Measurements from ENCODE around the gene PRMT9.

DNA sequence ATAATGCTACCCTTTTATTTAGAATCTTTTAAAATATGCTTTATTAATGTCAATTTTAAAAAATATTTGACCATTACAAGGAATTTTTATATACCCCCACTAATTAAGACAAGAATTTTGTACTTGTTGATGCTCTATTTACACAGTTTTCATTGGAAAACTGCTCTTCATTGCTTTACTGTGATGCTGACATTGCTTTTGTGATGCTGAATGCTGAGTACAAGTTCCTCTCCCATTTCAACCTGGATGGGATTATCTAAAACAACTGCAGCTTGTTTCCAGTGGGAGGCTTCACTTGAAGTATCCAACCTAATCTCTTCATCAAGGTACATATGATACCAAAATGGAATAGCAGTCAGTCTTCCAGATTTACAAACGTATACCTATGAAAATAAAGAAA is 45.6 kb downstream of the PRMT9 start:
- TF ChIP-seq, protein P1, sequence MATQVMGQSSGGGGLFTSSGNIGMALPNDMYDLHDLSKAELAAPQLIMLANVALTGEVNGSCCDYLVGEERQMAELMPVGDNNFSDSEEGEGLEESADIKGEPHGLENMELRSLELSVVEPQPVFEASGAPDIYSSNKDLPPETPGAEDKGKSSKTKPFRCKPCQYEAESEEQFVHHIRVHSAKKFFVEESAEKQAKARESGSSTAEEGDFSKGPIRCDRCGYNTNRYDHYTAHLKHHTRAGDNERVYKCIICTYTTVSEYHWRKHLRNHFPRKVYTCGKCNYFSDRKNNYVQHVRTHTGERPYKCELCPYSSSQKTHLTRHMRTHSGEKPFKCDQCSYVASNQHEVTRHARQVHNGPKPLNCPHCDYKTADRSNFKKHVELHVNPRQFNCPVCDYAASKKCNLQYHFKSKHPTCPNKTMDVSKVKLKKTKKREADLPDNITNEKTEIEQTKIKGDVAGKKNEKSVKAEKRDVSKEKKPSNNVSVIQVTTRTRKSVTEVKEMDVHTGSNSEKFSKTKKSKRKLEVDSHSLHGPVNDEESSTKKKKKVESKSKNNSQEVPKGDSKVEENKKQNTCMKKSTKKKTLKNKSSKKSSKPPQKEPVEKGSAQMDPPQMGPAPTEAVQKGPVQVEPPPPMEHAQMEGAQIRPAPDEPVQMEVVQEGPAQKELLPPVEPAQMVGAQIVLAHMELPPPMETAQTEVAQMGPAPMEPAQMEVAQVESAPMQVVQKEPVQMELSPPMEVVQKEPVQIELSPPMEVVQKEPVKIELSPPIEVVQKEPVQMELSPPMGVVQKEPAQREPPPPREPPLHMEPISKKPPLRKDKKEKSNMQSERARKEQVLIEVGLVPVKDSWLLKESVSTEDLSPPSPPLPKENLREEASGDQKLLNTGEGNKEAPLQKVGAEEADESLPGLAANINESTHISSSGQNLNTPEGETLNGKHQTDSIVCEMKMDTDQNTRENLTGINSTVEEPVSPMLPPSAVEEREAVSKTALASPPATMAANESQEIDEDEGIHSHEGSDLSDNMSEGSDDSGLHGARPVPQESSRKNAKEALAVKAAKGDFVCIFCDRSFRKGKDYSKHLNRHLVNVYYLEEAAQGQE (IDR thresholded peaks at IDR 0.05; ENCODE audit: low read depth), result no peak
- TF ChIP-seq CEBPB (IDR thresholded peaks at IDR 0.05) (no peak), EGR1 (IDR thresholded peaks at IDR 0.05) (no peak), YY1 (IDR thresholded peaks at IDR 0.05; ENCODE audit: low read depth) (no peak), TAF1 (IDR thresholded peaks at IDR 0.05; ENCODE audit: low read depth) (no peak)
- TF ChIP-seq, protein P2, sequence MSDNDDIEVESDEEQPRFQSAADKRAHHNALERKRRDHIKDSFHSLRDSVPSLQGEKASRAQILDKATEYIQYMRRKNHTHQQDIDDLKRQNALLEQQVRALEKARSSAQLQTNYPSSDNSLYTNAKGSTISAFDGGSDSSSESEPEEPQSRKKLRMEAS (IDR thresholded peaks at IDR 0.05), result no peak

Measured in Ishikawa (cell line).